GM19372 (cell line): Measurements from ENCODE around the gene CD36.

Experiments used
- ATAC-seq: cut with Tn5 transposase; IDR thresholded peaks from one replicate; pipeline ENCODE4 v1.9.1; 2021; ENCODE audit warnings: mild to moderate bottlenecking, low read depth, moderate library complexity; ENCODE audit not compliant: unreplicated experiment

The CD36 gene

GRCh38 chr7:80682744-80683143, 44.3 kb downstream of the CD36 start:
- no peak for ATAC-seq

- ATAC-seq, result no peak
Measured at GRCh38 chr7:80686576-80686975, 48.1 kb downstream of the CD36 start.

GRCh38 chr7:80699045-80699638, 60.7 kb downstream of the CD36 start:
- peak; percentile 77 for ATAC-seq

- ATAC-seq, result no peak
Measured at GRCh38 chr7:80699721-80700256, 61.3 kb downstream of the CD36 start.

GRCh38 chr7:80703272-80703671, 64.8 kb downstream of the CD36 start:
- ATAC-seq, result no peak

GRCh38 chr7:80705130-80705781, 66.8 kb downstream of the CD36 start:
- ATAC-seq, result no peak

GRCh38 chr7:80707318-80707717, 68.9 kb downstream of the CD36 start:
- ATAC-seq, result no peak

GRCh38 chr7:80708123-80708522, 69.7 kb downstream of the CD36 start:
- ATAC-seq, result no peak

- no peak for ATAC-seq
Measured at GRCh38 chr7:80711531-80711930, 73.1 kb downstream of the CD36 start.

- ATAC-seq, result no peak
Measured at GRCh38 chr7:80719261-80719660, 80.8 kb downstream of the CD36 start.

GRCh38 chr7:80720146-80720545, 81.7 kb downstream of the CD36 start:
- no peak for ATAC-seq

- ATAC-seq, result no peak
Measured at GRCh38 chr7:80721883-80722615, 83.6 kb downstream of the CD36 start.

- ATAC-seq, result no peak
Measured at GRCh38 chr7:80722616-80723195, 84.3 kb downstream of the CD36 start.

- ATAC-seq, result no peak
Measured at GRCh38 chr7:80724249-80724871, 85.9 kb downstream of the CD36 start.

GRCh38 chr7:80725181-80725611, 86.8 kb downstream of the CD36 start:
- no peak for ATAC-seq
